Stimulated activated CD4-positive, alpha-beta T cell treated with anti-CD3 and anti-CD28 coated beads, Interleukin-4, amount 100 ng/mL, for 4 hours (primary cell): ENCODE measurements around the gene RD3L.

Source experiments
- DNase-seq, 2 experiments: peaks; one replicate each; pipeline ENCODE4 v3.0.0-alpha.2; 2020

The RD3L gene

GRCh38 chr14:103892247-103892646 lies 50.1 kb downstream of the RD3L start:
- DNase-seq = no peak

- DNase-seq = no peak
These were observed 50.6 kb downstream of the RD3L start for GRCh38 chr14:103891667-103892215.

- DNase-seq = no peak
These were observed 51.3 kb downstream of the RD3L start for GRCh38 chr14:103890821-103891666.
